GM21576 (cell line): Measurements from ENCODE around the gene SCN4A.
"Not testable (repeated sequence)": the region's sequence is repeated elsewhere in the genome, so short reads cannot be mapped to it uniquely, and the experiment has no call there.

Source experiments
- ATAC-seq: cut with Tn5 transposase; IDR thresholded peaks from one replicate; pipeline ENCODE4 v1.9.1; 2021; ENCODE audit warnings: mild to moderate bottlenecking, moderate library complexity; ENCODE audit not compliant: unreplicated experiment

Gene SCN4A

DNA sequence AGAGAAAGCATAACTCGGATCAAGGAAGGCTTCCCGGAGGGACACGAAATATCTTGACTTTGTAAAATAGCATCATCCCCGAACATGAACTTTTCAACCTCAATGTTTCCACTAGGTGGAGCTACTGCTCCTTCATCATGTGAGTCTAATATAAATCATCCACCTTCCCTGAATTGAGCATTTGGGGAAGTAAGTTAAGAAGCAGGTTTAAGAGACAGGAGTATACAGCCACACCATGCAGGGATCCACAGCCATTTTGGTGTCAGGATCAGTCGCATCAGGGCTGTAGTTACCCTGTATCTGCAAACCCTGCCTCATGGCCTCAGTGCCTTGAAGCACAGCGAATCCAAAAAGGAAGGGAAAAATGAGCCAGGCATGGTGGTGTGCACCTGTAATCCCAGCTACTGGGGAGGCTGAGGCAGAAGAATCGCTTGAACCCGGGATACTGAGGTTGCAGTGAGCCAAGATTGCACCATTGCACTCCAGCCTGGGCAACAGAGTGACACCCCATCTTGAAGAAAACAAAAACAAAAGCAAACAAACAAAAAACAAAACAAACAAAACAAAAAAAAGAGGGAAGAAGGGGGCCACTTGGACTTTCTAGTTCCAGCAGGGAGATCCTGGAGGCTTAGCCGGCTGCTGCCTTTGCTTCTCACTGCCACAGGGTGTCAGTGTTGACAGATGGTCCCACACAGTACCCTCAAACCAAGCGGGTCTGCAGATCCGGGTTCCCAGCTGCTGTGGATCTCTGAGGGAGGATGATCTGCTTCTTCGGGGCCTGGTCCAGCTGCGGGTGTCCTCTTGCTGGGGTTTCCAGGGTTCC, 83.5 kb downstream of the SCN4A start:
- not testable (repeated sequence) for ATAC-seq
